CD14-positive monocyte (primary cell): ENCODE measurements around the gene GAP43. TPM values are rescaled to one million over a fixed set of nuclear protein-coding genes. Genes with fewer than 3 reads are reported as not detected.

ENCODE experiments used
- DNase-seq, 3 donors: peaks; one replicate each; pipeline ENCODE4 v3.0.0-alpha.2; 2011 to 2022
- H2AFZ ChIP-seq: 2 replicates; pipeline ENCODE4 v1.6.0; 2012; ENCODE audit warnings: mild to moderate bottlenecking, low read depth, low read length, inconsistent platforms; ENCODE audit not compliant: insufficient read depth, poor library complexity, severe bottlenecking
- H3K27ac ChIP-seq, 2 donors: 1 replicate in 1 of 2; 2 replicates in 1 of 2; pipeline ENCODE4 v1.5.1; 2012 to 2013; ENCODE audit warnings: low read length in 2 of 2, control low read depth in 1 of 2, inconsistent platforms in 1 of 2, low read depth in 1 of 2, mild to moderate bottlenecking in 1 of 2
- H3K27me3 ChIP-seq, 2 donors: one replicate each; pipeline versions ENCODE4 v1.6.0 to v1.6.1; 2011 to 2013; ENCODE audit warnings: low read length in 2 of 2; ENCODE audit not compliant: control insufficient read depth in 2 of 2, insufficient read depth in 2 of 2
- H3K36me3 ChIP-seq, 2 donors: replicated peaks in 1 of 2; 1 replicate in 1 of 2; 2 replicates in 1 of 2; pipeline versions ENCODE4 v1.5.1 to v1.6.1; 2012 to 2013; ENCODE audit warnings: low read length in 2 of 2, control low read depth in 1 of 2, inconsistent platforms in 1 of 2, mild to moderate bottlenecking in 1 of 2; ENCODE audit not compliant: insufficient read depth in 2 of 2, control insufficient read depth in 1 of 2
- H3K4me1 ChIP-seq, 2 donors: 1 replicate in 1 of 2; 2 replicates in 1 of 2; pipeline versions ENCODE4 v1.5.1 to v1.6.1; 2012 to 2013; ENCODE audit warnings: low read length in 2 of 2, control low read depth in 1 of 2, inconsistent platforms in 1 of 2, mild to moderate bottlenecking in 1 of 2, moderate library complexity in 1 of 2; ENCODE audit not compliant: insufficient read depth in 2 of 2, control insufficient read depth in 1 of 2
- H3K4me2 ChIP-seq: replicated peaks from 2 replicates; pipeline ENCODE3; 2012; ENCODE audit warnings: low read length, moderate library complexity, mild to moderate bottlenecking; ENCODE audit not compliant: poor library complexity, severe bottlenecking; ENCODE audit errors: extremely low read depth
- H3K4me3 ChIP-seq, 3 experiments: fragments of 200-600 bp in 1 of 3; sonication (generic) in 1 of 3; replicated peaks in 1 of 3; 1 replicate in 2 of 3; 2 replicates in 1 of 3; pipeline ENCODE4 v1.5.1; 2011 to 2013; ENCODE audit warnings: low read length in 3 of 3, mild to moderate bottlenecking in 3 of 3, control low read depth in 2 of 3, low read depth in 2 of 3, inconsistent platforms in 1 of 3, moderate library complexity in 1 of 3
- H3K79me2 ChIP-seq: 2 replicates; pipeline ENCODE4 v1.6.0; 2012; ENCODE audit warnings: mild to moderate bottlenecking, control low read depth, inconsistent platforms, low read length, moderate library complexity; ENCODE audit not compliant: insufficient read depth
- H3K9ac ChIP-seq: 2 replicates; pipeline ENCODE4 v1.6.0; 2017; ENCODE audit warnings: low read length, mild to moderate bottlenecking; ENCODE audit not compliant: insufficient read depth, poor library complexity, severe bottlenecking
- H3K9me3 ChIP-seq, 2 donors: replicated peaks in 1 of 2; 1 replicate in 1 of 2; 2 replicates in 1 of 2; pipeline versions ENCODE4 v1.5.1 to v1.6.1; 2012 to 2013; ENCODE audit warnings: low read length in 2 of 2, control low read depth in 1 of 2; ENCODE audit not compliant: control insufficient read depth in 1 of 2, insufficient read depth in 1 of 2
- H4K20me1 ChIP-seq: 2 replicates; pipeline ENCODE4 v1.6.0; 2012; ENCODE audit warnings: mild to moderate bottlenecking, low read length, control low read depth, moderate library complexity; ENCODE audit not compliant: insufficient read depth
- H3K27ac Mint-ChIP-seq, 7 donors: one replicate each; pipeline ENCODE4 v1.8.0; 2020; ENCODE audit warnings: mild to moderate bottlenecking in 7 of 7, mixed read lengths in 7 of 7, moderate library complexity in 6 of 7, inconsistent platforms in 2 of 7
- H3K27me3 Mint-ChIP-seq, 3 donors: one replicate each; pipeline ENCODE4 v1.8.0; 2021 to 2022; ENCODE audit warnings: low read depth in 3 of 3, mild to moderate bottlenecking in 3 of 3, mixed read lengths in 3 of 3, moderate library complexity in 3 of 3, inconsistent platforms in 1 of 3
- H3K36me3 Mint-ChIP-seq, 2 donors: one replicate each; pipeline ENCODE4 v1.8.0; 2020; ENCODE audit warnings: mixed read lengths in 2 of 2, inconsistent platforms in 1 of 2, mild to moderate bottlenecking in 1 of 2
- H3K4me1 Mint-ChIP-seq: one replicate; pipeline ENCODE4 v1.8.0; 2020; ENCODE audit warnings: mild to moderate bottlenecking, mixed read lengths
- H3K4me3 Mint-ChIP-seq, 2 donors: one replicate each; pipeline ENCODE4 v1.8.0; 2020; ENCODE audit warnings: mild to moderate bottlenecking in 2 of 2, mixed read lengths in 2 of 2, moderate library complexity in 1 of 2
- H3K9me3 Mint-ChIP-seq, 7 donors: one replicate each; pipeline ENCODE4 v1.8.0; 2020 to 2022; ENCODE audit warnings: mixed read lengths in 7 of 7, mild to moderate bottlenecking in 6 of 7, moderate library complexity in 6 of 7, inconsistent platforms in 2 of 7
- WGBS: methylation state at CpG from one replicate; pipeline ENCODE4 v1.1.5; 2013; ENCODE audit warnings: missing lambda C conversion rate; ENCODE audit not compliant: insufficient coverage; 5-methylcytosine and 5-hydroxymethylcytosine counted together
- intact Hi-C, 2 donors: fragments of 100-400 bp; cut with micrococcal nuclease; formaldehyde crosslinking; loops; one replicate each; pipeline versions ENCODE4 v1.15.0 to v1.15.1; 2023
- polyA plus RNA-seq, 3 donors: library from polyadenylated mRNA; depleted of rRNA in 1 of 3; unstranded in 2 of 3; stranded (reverse) in 1 of 3; fragments of 300-500 nt in 2 of 3; fragments of >200 nt in 1 of 3; fragmentation: Illumina TruSeq in 2 of 3; gene quantifications; 1 replicate in 2 of 3; 2 replicates in 1 of 3; pipeline ENCODE4 v1.2.3, GENCODE V29; 2012 to 2021
- TF ChIP-seq, protein P1 (sequence below): fragments of 200-600 bp; IDR thresholded peaks from one replicate; pipeline ENCODE4 v1.8.0; 2022; ENCODE audit warnings: antibody characterized with exemption, mild to moderate bottlenecking

Gene GAP43
- polyA plus RNA-seq, 3 donors: not detected

DNA sequence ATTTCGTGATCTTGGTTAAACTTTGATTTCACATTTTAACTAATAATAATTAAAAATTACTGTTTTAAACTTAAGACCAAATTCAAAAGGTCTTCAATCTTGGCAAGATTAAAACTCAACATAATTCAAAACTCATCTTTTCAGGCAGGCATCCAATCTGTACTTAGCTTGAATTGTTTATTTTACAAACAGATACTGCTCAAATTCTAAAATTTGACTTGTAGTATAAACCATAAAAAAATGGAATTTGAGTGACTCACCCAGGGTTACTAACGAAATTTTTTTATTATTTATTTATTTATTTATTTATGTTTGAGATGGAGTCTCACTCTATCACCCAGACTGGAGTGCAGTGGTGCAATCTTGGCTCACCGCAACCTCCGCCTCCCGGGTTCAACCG is 64.4 kb downstream of the GAP43 start:
- H3K36me3 Mint-ChIP-seq: no peaks in the 10 kb centered on the region
- peaks cover under 1 to 10% (median 4%) of the 10 kb centered on the region in 3 donors for H3K27me3 Mint-ChIP-seq
- H2AFZ ChIP-seq: no peak overlapping the region
- no peak overlapping the region for H3K4me3 Mint-ChIP-seq
- no CpG with 5 or more reads among the region's 6 CpGs for WGBS
- H3K4me2 ChIP-seq: no peak overlapping the region
- H3K4me3 ChIP-seq: no peak overlapping the region
- no peaks in the 10 kb centered on the region for H3K79me2 ChIP-seq
- TF ChIP-seq, protein P1, sequence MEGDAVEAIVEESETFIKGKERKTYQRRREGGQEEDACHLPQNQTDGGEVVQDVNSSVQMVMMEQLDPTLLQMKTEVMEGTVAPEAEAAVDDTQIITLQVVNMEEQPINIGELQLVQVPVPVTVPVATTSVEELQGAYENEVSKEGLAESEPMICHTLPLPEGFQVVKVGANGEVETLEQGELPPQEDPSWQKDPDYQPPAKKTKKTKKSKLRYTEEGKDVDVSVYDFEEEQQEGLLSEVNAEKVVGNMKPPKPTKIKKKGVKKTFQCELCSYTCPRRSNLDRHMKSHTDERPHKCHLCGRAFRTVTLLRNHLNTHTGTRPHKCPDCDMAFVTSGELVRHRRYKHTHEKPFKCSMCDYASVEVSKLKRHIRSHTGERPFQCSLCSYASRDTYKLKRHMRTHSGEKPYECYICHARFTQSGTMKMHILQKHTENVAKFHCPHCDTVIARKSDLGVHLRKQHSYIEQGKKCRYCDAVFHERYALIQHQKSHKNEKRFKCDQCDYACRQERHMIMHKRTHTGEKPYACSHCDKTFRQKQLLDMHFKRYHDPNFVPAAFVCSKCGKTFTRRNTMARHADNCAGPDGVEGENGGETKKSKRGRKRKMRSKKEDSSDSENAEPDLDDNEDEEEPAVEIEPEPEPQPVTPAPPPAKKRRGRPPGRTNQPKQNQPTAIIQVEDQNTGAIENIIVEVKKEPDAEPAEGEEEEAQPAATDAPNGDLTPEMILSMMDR: no peak
- no peak for DNase-seq
- H3K9ac ChIP-seq: no peak overlapping the region
- no peak overlapping the region for H3K27ac ChIP-seq
- H3K27me3 ChIP-seq: peaks cover 0 to 7% of the 10 kb centered on the region in 2 donors
- no peaks in the 10 kb centered on the region for H3K36me3 ChIP-seq
- H3K4me1 ChIP-seq: no peaks in the 10 kb centered on the region
- H3K4me1 Mint-ChIP-seq: no peaks in the 10 kb centered on the region
- H3K27ac Mint-ChIP-seq: no peak overlapping the region
- H3K9me3 Mint-ChIP-seq: no peaks in the 10 kb centered on the region
- H3K9me3 ChIP-seq: no peaks in the 10 kb centered on the region
- no peaks in the 10 kb centered on the region for H4K20me1 ChIP-seq
- intact Hi-C loops: no loop called here

DNA sequence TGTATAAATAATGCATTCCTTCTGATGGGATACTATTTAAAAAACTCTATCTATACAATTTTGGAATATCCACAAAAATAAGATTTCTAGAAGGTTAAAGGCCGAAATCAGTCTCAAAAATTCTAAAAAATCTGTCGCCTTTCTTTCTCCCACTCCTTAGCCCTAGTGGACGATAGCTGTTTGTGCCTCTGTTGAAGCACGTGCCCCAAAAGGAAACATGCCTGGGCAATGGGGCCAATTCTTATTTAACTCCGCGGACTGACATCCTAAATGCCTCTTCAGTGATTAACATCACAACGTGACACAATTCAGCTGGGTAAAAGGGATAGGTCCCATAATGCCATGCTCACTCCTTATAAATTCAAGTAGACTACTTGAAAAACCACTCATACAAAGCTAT is 65.1 kb downstream of the GAP43 start:
- intact Hi-C loops: no loop called here
- Histone ChIP-seq H4K20me1 (no peaks in the 10 kb centered on the region), H2AFZ (no peak overlapping the region), H3K27me3 (peaks cover 0 to 7% of the 10 kb centered on the region in 2 donors), H3K27ac (no peak overlapping the region), H3K79me2 (no peaks in the 10 kb centered on the region), H3K4me2 (no peak overlapping the region), H3K4me1 (no peaks in the 10 kb centered on the region), H3K36me3 (no peaks in the 10 kb centered on the region), H3K9ac (no peak overlapping the region), H3K4me3 (no peak overlapping the region), H3K9me3 (no peaks in the 10 kb centered on the region)
- Mint-ChIP-seq H3K27ac (no peak overlapping the region), H3K9me3 (no peaks in the 10 kb centered on the region), H3K36me3 (no peaks in the 10 kb centered on the region), H3K27me3 (peaks cover 0 to 10% (median 4%) of the 10 kb centered on the region in 3 donors), H3K4me1 (no peaks in the 10 kb centered on the region), H3K4me3 (no peak overlapping the region)
- WGBS: 91% methylated on average over 4 of the region's 7 CpGs
- TF ChIP-seq, protein P1: no peak
- DNase-seq: no peak
